AG10803 (cell line): ENCODE results near the gene TMEM171.

Source experiments
- DNase-seq: peaks from one replicate; pipeline ENCODE4 v3.0.0; 2010; ENCODE audit warnings: low read depth
- H3K4me3 ChIP-seq: 2 replicates; pipeline ENCODE4 v1.5.1; 2011; ENCODE audit warnings: mild to moderate bottlenecking, low read length, control low read depth
- CTCF ChIP-seq: conservative IDR thresholded peaks from 2 replicates; pipeline ENCODE4 v1.5.1; 2011; ENCODE audit warnings: mild to moderate bottlenecking, low read length, control low read depth, inconsistent platforms

TMEM171 gene

DNA sequence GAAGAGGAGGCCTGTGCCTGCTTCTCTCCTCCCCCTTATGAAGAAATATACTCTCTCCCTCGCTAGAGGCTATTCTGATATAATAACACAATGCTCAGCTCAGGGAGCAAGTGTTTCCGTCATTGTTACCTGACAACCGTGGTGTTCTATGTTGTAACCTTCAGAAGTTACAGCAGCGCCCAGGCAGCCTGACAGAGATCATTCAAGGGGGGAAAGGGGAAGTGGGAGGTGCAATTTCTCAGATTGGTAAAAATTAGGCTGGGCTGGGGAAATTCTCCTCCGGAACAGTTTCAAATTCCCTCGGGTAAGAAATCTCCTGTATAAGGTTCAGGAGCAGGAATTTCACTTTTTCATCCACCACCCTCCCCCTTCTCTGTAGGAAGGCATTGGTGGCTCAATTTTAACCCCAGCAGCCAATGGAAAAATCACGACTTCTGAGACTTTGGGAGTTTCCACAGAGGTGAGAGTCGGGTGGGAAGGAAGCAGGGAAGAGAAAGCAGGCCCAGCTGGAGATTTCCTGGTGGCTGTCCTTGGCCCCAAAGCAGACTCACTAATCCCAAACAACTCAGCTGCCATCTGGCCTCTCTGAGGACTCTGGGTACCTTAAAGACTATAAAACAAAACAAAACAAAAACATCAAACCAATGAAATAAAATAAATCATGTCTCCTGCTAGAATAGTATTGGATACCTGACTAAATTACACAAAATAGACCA lies 53.9 kb downstream of the TMEM171 start:
- no peak for TF ChIP-seq CTCF
- DNase-seq: no peak

GRCh38 chr5:73176250-73176649 lies 55.9 kb downstream of the TMEM171 start:
- no peak for DNase-seq
- TF ChIP-seq CTCF: no peak
- H3K4me3 ChIP-seq: no peak overlapping the region

More for the DNA sequence above, 53.9 kb downstream of the TMEM171 start:
- no peak overlapping the region for H3K4me3 ChIP-seq

DNA sequence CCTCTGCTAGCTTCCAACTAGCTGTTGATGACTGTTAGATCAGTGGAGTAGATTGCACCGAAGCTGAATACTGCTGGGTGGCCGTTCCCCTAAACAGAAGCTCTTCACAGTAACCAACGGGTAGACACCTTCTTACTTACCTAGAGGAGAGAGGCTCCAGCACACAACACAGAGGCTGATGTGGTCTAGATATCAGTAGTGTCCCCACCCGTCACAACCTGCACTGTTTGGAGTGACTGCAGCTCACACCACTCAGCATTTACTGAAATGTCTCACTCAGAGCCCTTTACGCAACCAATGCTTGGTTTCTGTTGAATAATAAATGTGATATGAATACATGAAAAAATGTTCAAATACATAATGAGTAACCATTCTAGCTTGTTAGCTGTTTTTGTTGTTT lies 57.9 kb downstream of the TMEM171 start:
- no peak overlapping the region for H3K4me3 ChIP-seq
- TF ChIP-seq CTCF: no peak
- DNase-seq: no peak

DNA sequence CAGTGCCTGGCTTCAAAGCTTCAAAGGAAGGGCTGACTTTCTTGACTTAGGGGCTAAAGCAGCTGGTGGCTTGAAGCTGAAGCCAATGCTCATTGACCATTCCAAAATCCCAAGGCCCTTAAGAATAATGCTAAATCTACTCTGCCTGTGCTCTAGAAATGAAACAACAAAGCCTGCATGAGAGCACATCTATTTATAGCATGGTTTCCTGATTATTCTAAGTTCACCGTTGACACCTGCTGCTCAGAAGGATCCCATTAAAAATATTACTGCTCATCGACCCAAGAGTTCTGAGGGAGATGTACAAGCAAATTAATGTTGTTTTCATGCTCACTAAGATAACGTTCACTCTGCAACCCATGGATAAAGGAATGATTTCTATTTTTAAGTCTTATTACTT lies 59.4 kb downstream of the TMEM171 start:
- no peak for TF ChIP-seq CTCF
- no peak overlapping the region for H3K4me3 ChIP-seq
- DNase-seq: no peak

DNA sequence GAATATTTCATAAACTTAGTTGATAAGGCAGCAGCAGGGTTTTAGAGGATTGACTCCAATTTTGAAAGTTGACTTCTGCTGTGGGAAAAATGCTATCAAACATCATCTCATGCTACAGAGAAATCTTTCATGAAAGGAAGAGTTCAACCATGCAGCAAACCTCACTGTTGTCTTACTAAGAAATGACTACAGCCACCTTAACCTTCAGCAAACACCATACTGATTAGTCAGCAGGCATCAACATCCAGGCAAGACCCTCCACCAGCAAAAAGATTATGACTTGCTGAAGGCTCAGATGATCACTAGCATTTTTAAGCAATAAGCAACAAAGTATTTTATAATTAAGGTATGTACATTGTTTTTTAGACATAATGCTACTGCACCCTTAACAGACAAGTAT lies 60.2 kb downstream of the TMEM171 start:
- TF ChIP-seq CTCF: no peak
- DNase-seq: no peak
- H3K4me3 ChIP-seq: no peak overlapping the region
